ENCODE results near the gene MYO1H. TPM values are rescaled to one million over a fixed set of nuclear protein-coding genes. Genes with fewer than 3 reads are reported as not detected.

The MYO1H gene
- total and polyA plus RNA-seq, 2 of the 8 experiments (the other 6 are each of a cell fraction or from before 2014, with no cell fraction given), result 0.03 TPM; not detected in 1

DNA sequence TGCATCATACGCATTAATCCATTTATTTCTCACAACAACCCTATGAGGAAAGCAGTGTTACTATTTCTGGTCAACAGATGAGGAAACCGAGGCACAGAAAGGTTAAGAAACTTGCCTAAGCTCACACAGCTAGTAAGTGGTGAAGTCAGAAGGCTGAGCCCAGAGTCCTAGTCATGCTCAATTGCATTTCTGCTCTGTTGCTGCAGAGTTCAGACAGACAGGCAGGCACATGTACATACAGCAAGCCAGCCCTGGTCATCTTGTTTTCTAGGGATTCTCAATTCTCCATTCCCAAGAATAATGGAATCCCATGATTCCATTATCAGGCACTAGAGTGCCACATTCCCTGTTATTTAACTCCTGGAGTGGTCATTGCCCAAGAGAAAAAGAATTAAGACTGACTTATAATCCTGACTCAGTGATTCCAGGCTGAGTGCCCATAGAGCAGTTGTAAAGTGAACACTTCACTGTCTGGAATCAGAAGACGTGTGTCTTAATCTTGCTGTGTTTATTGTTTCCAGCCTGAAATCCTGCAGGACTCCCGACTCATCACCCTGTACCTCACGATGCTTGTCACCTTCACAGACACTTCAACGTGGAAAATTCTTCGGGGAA is 140.5 kb downstream of the MYO1H start:
- FAIRE-seq (no peak), DNase-seq (ENCODE audit: low read depth in 1 of 2, low spot score in 2 of 2) (no peak)
- no peaks in the 10 kb centered on the region for H3K9me3 ChIP-seq (ENCODE audit: insufficient read depth in 2 of 2, low read depth in 1 of 2, low read length in 1 of 2)
- no peak overlapping the region for H3K9ac ChIP-seq (replicated peaks in 1 of 4; ENCODE audit: extremely low read depth in 1 of 4, low read depth in 3 of 4, low read length in 3 of 4)
- 86% methylated on average over 7 of the region's 7 CpGs; no CpG with 5 or more reads in 1 of the 2 experiments for WGBS, 2 experiments (ENCODE audit: extremely low coverage in 1 of 2, insufficient coverage in 1 of 2, insufficient read length in 1 of 2, insufficient replicate concordance in 2 of 2, low coverage in 1 of 2, low lambda C conversion rate in 2 of 2, missing lambda C conversion rate in 1 of 2)
- H2BK12ac ChIP-seq (ENCODE audit: low read depth, low read length), result no peak overlapping the region
- no peaks in the 10 kb centered on the region for H3K27me3 ChIP-seq (replicated peaks in 1 of 4; ENCODE audit: control insufficient read depth in 3 of 4, extremely low read depth in 1 of 4, insufficient read depth in 3 of 4, low read length in 3 of 4)
- H3K4me3 ChIP-seq (ENCODE audit: extremely low read depth in 1 of 4, insufficient read depth in 2 of 4, low read depth in 3 of 4, low read length in 4 of 4), result no peak overlapping the region
- no peak overlapping the region for H2BK5ac ChIP-seq (ENCODE audit: low read depth, low read length)
- H3K56ac ChIP-seq (replicated peaks; ENCODE audit: insufficient read length, low read depth, low read length), result no peak overlapping the region
- no peaks in the 10 kb centered on the region for H3K79me1 ChIP-seq (ENCODE audit: low read depth, low read length)
- H3K14ac ChIP-seq (ENCODE audit: insufficient read length), result no peak overlapping the region
- no peak overlapping the region for H2BK120ac ChIP-seq (replicated peaks; ENCODE audit: low read depth, low read length)
- H2AFZ ChIP-seq (ENCODE audit: low read length), result no peak overlapping the region
- no peak overlapping the region for H2BK15ac ChIP-seq (ENCODE audit: low read length)
- H4K5ac ChIP-seq (ENCODE audit: insufficient read length, low read depth, low read length), result no peak overlapping the region
- H3K23ac ChIP-seq (ENCODE audit: insufficient read length), result no peak overlapping the region
- no peak overlapping the region for H2BK20ac ChIP-seq (ENCODE audit: low read length)
- ChIA-PET POLR2A (ENCODE audit: partially characterized antibody) (interaction anchor here (1.2 kb wide), 1 partner anchor 14 kb away, joined by 3 read pairs; no protein-coding TSS in a partner anchor), CTCF (ENCODE audit: partially characterized antibody) (interaction anchor here (0.9 to 1.0 kb wide), 3 partner anchors 10 to 55 kb away, joined by 3 to 4 read pairs (median 3); no protein-coding TSS in a partner anchor)
- H4K8ac ChIP-seq (ENCODE audit: extremely low read depth, insufficient read depth, low read length), result no peak overlapping the region
- no peaks in the 10 kb centered on the region for H3K23me2 ChIP-seq (ENCODE audit: low read depth, low read length)
- no peak overlapping the region for H3K4ac ChIP-seq (replicated peaks; ENCODE audit: insufficient read length, low read depth, low read length)
- peaks cover 9 to 74% (median 47%) of the 10 kb centered on the region in 4 experiments for H3K36me3 ChIP-seq (ENCODE audit: control insufficient read depth in 2 of 4, insufficient read depth in 4 of 4, low read length in 3 of 4)
- H3K4me2 ChIP-seq (ENCODE audit: insufficient read depth in 1 of 2, low read depth in 2 of 2, low read length in 2 of 2), result no peak overlapping the region
- peaks cover 2 to 4% of the 10 kb centered on the region in 2 experiments for H4K20me1 ChIP-seq (replicated peaks in 1 of 2; ENCODE audit: control insufficient read depth in 1 of 2, insufficient read depth in 2 of 2, low read length in 2 of 2)
- no peak overlapping the region for H3K27ac ChIP-seq (ENCODE audit: low read depth, low read length)
- no peaks in the 10 kb centered on the region for H3K4me1 ChIP-seq (replicated peaks in 1 of 4; ENCODE audit: control insufficient read depth in 3 of 4, insufficient read depth in 4 of 4, low read length in 3 of 4)
- H2AK5ac ChIP-seq (ENCODE audit: low read depth, low read length), result no peak overlapping the region
- no peak overlapping the region for H3K18ac ChIP-seq (ENCODE audit: extremely low read depth, low read length)
- no peaks in the 10 kb centered on the region for H3K79me2 ChIP-seq (ENCODE audit: control insufficient read depth in 1 of 2, insufficient read depth in 2 of 2, low read length in 2 of 2)
- H4K91ac ChIP-seq (replicated peaks; ENCODE audit: insufficient read length, low read length), result no peak overlapping the region
- no peak for TF ChIP-seq TEAD4 (IDR thresholded peaks at IDR 0.05; ENCODE audit: low read depth, low read length)
- no peak for TF ChIP-seq YY1 (IDR thresholded peaks at IDR 0.05; ENCODE audit: low read depth, low read length)
- no peak for TF ChIP-seq CREB1 (IDR thresholded peaks at IDR 0.05)
- TF ChIP-seq PHF8 (conservative IDR thresholded peaks at IDR 0.05; ENCODE audit: low read depth, low read length), result no peak
- no peak for TF ChIP-seq BACH1 (IDR thresholded peaks at IDR 0.05; ENCODE audit: low read length)
- TF ChIP-seq CHD2 (IDR thresholded peaks at IDR 0.05; ENCODE audit: low read length), result no peak
- TF ChIP-seq CHD1 (IDR thresholded peaks at IDR 0.05; ENCODE audit: low read depth, low read length), result no peak
- no peak for TF ChIP-seq KDM1A (IDR thresholded peaks at IDR 0.05; ENCODE audit: borderline replicate concordance, low read length)
- TF ChIP-seq SIN3A (conservative IDR thresholded peaks at IDR 0.05 in 1 of 2, IDR thresholded peaks at IDR 0.05 in 1 of 2; ENCODE audit: low read depth in 1 of 2, low read length in 2 of 2), result no peak
- TF ChIP-seq SP1 (IDR thresholded peaks at IDR 0.05; ENCODE audit: low read depth, low read length), result no peak
- TF ChIP-seq, protein P1, sequence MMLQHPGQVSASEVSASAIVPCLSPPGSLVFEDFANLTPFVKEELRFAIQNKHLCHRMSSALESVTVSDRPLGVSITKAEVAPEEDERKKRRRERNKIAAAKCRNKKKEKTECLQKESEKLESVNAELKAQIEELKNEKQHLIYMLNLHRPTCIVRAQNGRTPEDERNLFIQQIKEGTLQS (IDR thresholded peaks at IDR 0.05; ENCODE audit: insufficient read depth, low read depth, low read length), result no peak
- no peak for TF ChIP-seq GTF2F1 (IDR thresholded peaks at IDR 0.05; ENCODE audit: borderline replicate concordance, low read depth, low read length)
- TF ChIP-seq TBP (IDR thresholded peaks at IDR 0.05; ENCODE audit: low read depth, low read length), result no peak
- no peak for TF ChIP-seq BCL11A (IDR thresholded peaks at IDR 0.05; ENCODE audit: low read depth in 2 of 2, low read length in 2 of 2)
